HG02840 (cell line): Measurements from ENCODE around the gene VWA8.
"Not testable (repeated sequence)": the region's sequence is repeated elsewhere in the genome, so short reads cannot be mapped to it uniquely, and the experiment has no call there.

Source experiments
- ATAC-seq: cut with Tn5 transposase; IDR thresholded peaks from one replicate; pipeline ENCODE4 v1.9.1; 2021; ENCODE audit warnings: mild to moderate bottlenecking, moderate library complexity, moderate number of reproducible peaks; ENCODE audit not compliant: unreplicated experiment, low FRiP score

VWA8 gene

GRCh38 chr13:41756198-41756880 lies 204.6 kb downstream of the VWA8 start:
- no peak for ATAC-seq

GRCh38 chr13:41751734-41752445 lies 209.0 kb downstream of the VWA8 start:
- ATAC-seq: no peak

GRCh38 chr13:41751277-41751676 lies 209.6 kb downstream of the VWA8 start:
- ATAC-seq: no peak

- ATAC-seq: no peak
Measured at GRCh38 chr13:41746259-41746658, 214.7 kb downstream of the VWA8 start.

- ATAC-seq: not testable (repeated sequence)
Measured at GRCh38 chr13:41745496-41745895, 215.4 kb downstream of the VWA8 start.

- ATAC-seq: no peak
Measured at GRCh38 chr13:41742917-41743552, 217.9 kb downstream of the VWA8 start.

- no peak for ATAC-seq
Measured at GRCh38 chr13:41740479-41740878, 220.4 kb downstream of the VWA8 start.

- no peak for ATAC-seq
Measured at GRCh38 chr13:41722684-41723535, 238.0 kb downstream of the VWA8 start.

GRCh38 chr13:41720839-41721561 lies 239.9 kb downstream of the VWA8 start:
- no peak for ATAC-seq

GRCh38 chr13:41716236-41716635 lies 244.7 kb downstream of the VWA8 start:
- ATAC-seq: no peak

GRCh38 chr13:41713405-41713804 lies 247.5 kb downstream of the VWA8 start:
- no peak for ATAC-seq

- no peak for ATAC-seq
Measured at GRCh38 chr13:41710771-41711170, 250.1 kb downstream of the VWA8 start.

- ATAC-seq: no peak
Measured at GRCh38 chr13:41709511-41709910, 251.4 kb downstream of the VWA8 start.

GRCh38 chr13:41708713-41709112 lies 252.2 kb downstream of the VWA8 start:
- no peak for ATAC-seq

GRCh38 chr13:41707194-41707821 lies 253.6 kb downstream of the VWA8 start:
- ATAC-seq: no peak

GRCh38 chr13:41706152-41706551 lies 254.8 kb downstream of the VWA8 start:
- ATAC-seq: no peak

- no peak for ATAC-seq
Measured at GRCh38 chr13:41702540-41702939, 258.4 kb downstream of the VWA8 start.

- no peak for ATAC-seq
Measured at GRCh38 chr13:41701676-41702075, 259.2 kb downstream of the VWA8 start.

- no peak for ATAC-seq
Measured at GRCh38 chr13:41700790-41701310, 260.1 kb downstream of the VWA8 start.
